Astrocyte (in vitro differentiated cells and primary cell): ENCODE data around the gene TAGLN2. TPM values are rescaled to one million over a fixed set of nuclear protein-coding genes. Genes with fewer than 3 reads are reported as not detected.

Experiments
- DNase-seq: peaks from one replicate; pipeline ENCODE4 v3.0.0-alpha.2; 2010; ENCODE audit warnings: low read depth
- FAIRE-seq: peaks from 2 replicates; lab custom pipeline; 2011; peaks lifted over from hg19 to GRCh38; lab: Jason Lieb, UNC
- H2AFZ ChIP-seq: 2 replicates; pipeline ENCODE4 v1.6.0; 2012; ENCODE audit warnings: low read depth, low read length, inconsistent platforms
- H3K27ac ChIP-seq: 2 replicates; pipeline ENCODE4 v1.5.1; 2011; ENCODE audit warnings: low read depth, low read length, inconsistent platforms
- H3K27me3 ChIP-seq: 2 replicates; pipeline ENCODE4 v1.6.0; 2011; ENCODE audit warnings: low read length, inconsistent platforms; ENCODE audit not compliant: insufficient read depth
- H3K36me3 ChIP-seq: 2 replicates; pipeline ENCODE4 v1.5.1; 2011; ENCODE audit warnings: low read length, inconsistent platforms; ENCODE audit not compliant: insufficient read depth
- H3K4me1 ChIP-seq: 2 replicates; pipeline ENCODE4 v1.5.1; 2011; ENCODE audit warnings: low read length, inconsistent platforms; ENCODE audit not compliant: insufficient read depth
- H3K4me2 ChIP-seq: 2 replicates; pipeline ENCODE4 v1.6.0; 2012; ENCODE audit warnings: low read length, inconsistent platforms
- H3K4me3 ChIP-seq: 2 replicates; pipeline ENCODE4 v1.5.1; 2011; ENCODE audit warnings: low read depth, mild to moderate bottlenecking, low read length, inconsistent platforms; ENCODE audit not compliant: insufficient read depth
- H3K79me2 ChIP-seq: 2 replicates; pipeline ENCODE4 v1.6.0; 2012; ENCODE audit warnings: mild to moderate bottlenecking, low read length, inconsistent platforms; ENCODE audit not compliant: insufficient read depth
- H3K9ac ChIP-seq: 2 replicates; pipeline ENCODE4 v1.6.0; 2012; ENCODE audit warnings: mild to moderate bottlenecking, low read length, inconsistent platforms
- H3K9me3 ChIP-seq: 2 replicates; pipeline ENCODE4 v1.5.1; 2012; ENCODE audit warnings: low read depth, mild to moderate bottlenecking, low read length, inconsistent platforms; ENCODE audit not compliant: insufficient read depth
- H4K20me1 ChIP-seq: 2 replicates; pipeline ENCODE4 v1.6.0; 2012; ENCODE audit warnings: low read length, inconsistent platforms; ENCODE audit not compliant: insufficient read depth
- H3K27ac Mint-ChIP-seq: one replicate; pipeline ENCODE4 v1.8.0; 2021; ENCODE audit warnings: mild to moderate bottlenecking, mixed read lengths; ENCODE audit not compliant: unreplicated experiment
- H3K27me3 Mint-ChIP-seq: one replicate; pipeline ENCODE4 v1.8.0; 2021; ENCODE audit warnings: low read depth, mixed read lengths; ENCODE audit not compliant: unreplicated experiment
- H3K36me3 Mint-ChIP-seq: one replicate; pipeline ENCODE4 v1.8.0; 2021; ENCODE audit warnings: low read depth, mixed read lengths; ENCODE audit not compliant: unreplicated experiment
- H3K4me1 Mint-ChIP-seq: one replicate; pipeline ENCODE4 v1.8.0; 2021; ENCODE audit warnings: low read depth, mixed read lengths; ENCODE audit not compliant: unreplicated experiment
- H3K4me3 Mint-ChIP-seq: one replicate; pipeline ENCODE4 v1.8.0; 2021; ENCODE audit warnings: mild to moderate bottlenecking, moderate library complexity, mixed read lengths; ENCODE audit not compliant: unreplicated experiment
- H3K9me3 Mint-ChIP-seq: one replicate; pipeline ENCODE4 v1.8.0; 2021; ENCODE audit warnings: mild to moderate bottlenecking, mixed read lengths; ENCODE audit not compliant: unreplicated experiment
- EZH2 ChIP-seq: IDR thresholded peaks from 2 replicates; pipeline ENCODE4 v1.6.1; 2012; ENCODE audit warnings: mild to moderate bottlenecking, low read length, inconsistent platforms; ENCODE audit not compliant: insufficient read depth
- total RNA-seq: library from RNA; stranded (reverse); gene quantifications from 2 replicates; pipeline ENCODE4 v1.2.1, GENCODE V29; 2021
- TF ChIP-seq, protein P1 (sequence below): IDR thresholded peaks from 2 replicates; pipeline ENCODE4 v1.5.1; 2011; ENCODE audit warnings: low read depth, mild to moderate bottlenecking, inconsistent platforms, low read length, moderate library complexity; ENCODE audit not compliant: insufficient read depth

TAGLN2 gene
- total RNA-seq, 1 donor from 2014 or later, result 688 TPM

GRCh38 chr1:159938211-159938852 is 13.0 kb upstream of the TAGLN2 start:
- H3K4me3 Mint-ChIP-seq, result no peak overlapping the region
- H4K20me1 ChIP-seq, result no peaks in the 10 kb centered on the region
- no peak overlapping the region for H3K9ac ChIP-seq
- no peak overlapping the region for H2AFZ ChIP-seq
- H3K4me1 ChIP-seq, result no peaks in the 10 kb centered on the region
- peaks cover 50% of the 10 kb centered on the region for H3K27me3 Mint-ChIP-seq
- H3K9me3 Mint-ChIP-seq, result peaks cover 2% of the 10 kb centered on the region
- H3K36me3 Mint-ChIP-seq, result peaks cover 1% of the 10 kb centered on the region
- H3K79me2 ChIP-seq, result no peaks in the 10 kb centered on the region
- H3K27ac ChIP-seq, result no peak overlapping the region
- H3K27ac Mint-ChIP-seq, result no peak overlapping the region
- H3K4me2 ChIP-seq, result no peak overlapping the region
- DNase-seq (no peak), FAIRE-seq (no peak)
- no peak overlapping the region for H3K4me3 ChIP-seq
- H3K9me3 ChIP-seq, result no peaks in the 10 kb centered on the region
- TF ChIP-seq, protein P1, sequence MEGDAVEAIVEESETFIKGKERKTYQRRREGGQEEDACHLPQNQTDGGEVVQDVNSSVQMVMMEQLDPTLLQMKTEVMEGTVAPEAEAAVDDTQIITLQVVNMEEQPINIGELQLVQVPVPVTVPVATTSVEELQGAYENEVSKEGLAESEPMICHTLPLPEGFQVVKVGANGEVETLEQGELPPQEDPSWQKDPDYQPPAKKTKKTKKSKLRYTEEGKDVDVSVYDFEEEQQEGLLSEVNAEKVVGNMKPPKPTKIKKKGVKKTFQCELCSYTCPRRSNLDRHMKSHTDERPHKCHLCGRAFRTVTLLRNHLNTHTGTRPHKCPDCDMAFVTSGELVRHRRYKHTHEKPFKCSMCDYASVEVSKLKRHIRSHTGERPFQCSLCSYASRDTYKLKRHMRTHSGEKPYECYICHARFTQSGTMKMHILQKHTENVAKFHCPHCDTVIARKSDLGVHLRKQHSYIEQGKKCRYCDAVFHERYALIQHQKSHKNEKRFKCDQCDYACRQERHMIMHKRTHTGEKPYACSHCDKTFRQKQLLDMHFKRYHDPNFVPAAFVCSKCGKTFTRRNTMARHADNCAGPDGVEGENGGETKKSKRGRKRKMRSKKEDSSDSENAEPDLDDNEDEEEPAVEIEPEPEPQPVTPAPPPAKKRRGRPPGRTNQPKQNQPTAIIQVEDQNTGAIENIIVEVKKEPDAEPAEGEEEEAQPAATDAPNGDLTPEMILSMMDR, result no peak
- TF ChIP-seq EZH2, result no peak
- H3K36me3 ChIP-seq, result no peaks in the 10 kb centered on the region
- peaks cover 10% of the 10 kb centered on the region for H3K27me3 ChIP-seq
- no peaks in the 10 kb centered on the region for H3K4me1 Mint-ChIP-seq

- Mint-ChIP-seq H3K9me3 (peaks cover 2% of the 10 kb centered on the region), H3K36me3 (peaks cover 1% of the 10 kb centered on the region), H3K27me3 (peaks cover 47% of the 10 kb centered on the region), H3K4me3 (no peak overlapping the region), H3K4me1 (peaks cover 1% of the 10 kb centered on the region), H3K27ac (no peak overlapping the region)
- no peaks in the 10 kb centered on the region for H4K20me1 ChIP-seq
- TF ChIP-seq EZH2, result no peak
- TF ChIP-seq, protein P1, result no peak
- no peaks in the 10 kb centered on the region for H3K4me1 ChIP-seq
- H3K27ac ChIP-seq, result no peak overlapping the region
- H3K79me2 ChIP-seq, result no peaks in the 10 kb centered on the region
- H3K9ac ChIP-seq, result no peak overlapping the region
- H3K4me2 ChIP-seq, result no peak overlapping the region
- FAIRE-seq, result no peak
- H3K27me3 ChIP-seq, result peaks cover 8% of the 10 kb centered on the region
- no peak for DNase-seq
- no peak overlapping the region for H3K4me3 ChIP-seq
- no peaks in the 10 kb centered on the region for H3K9me3 ChIP-seq
- H3K36me3 ChIP-seq, result no peaks in the 10 kb centered on the region
- no peak overlapping the region for H2AFZ ChIP-seq
Measured at GRCh38 chr1:159937054-159937750, 11.9 kb upstream of the TAGLN2 start.
